Hepatocyte (in vitro differentiated cells): ENCODE measurements around the gene DOCK2. TPM values are rescaled to one million over a fixed set of nuclear protein-coding genes. Genes with fewer than 3 reads are reported as not detected.

Experiments used
- DNase-seq: peaks from one replicate; pipeline ENCODE4 v3.0.0-alpha.2; 2016; ENCODE audit warnings: low spot score
- H2AFZ ChIP-seq: fragments of 200-600 bp; sonication (generic); 2 replicates; pipeline ENCODE4 v1.6.0; 2016; ENCODE audit warnings: antibody characterized with exemption, mild to moderate bottlenecking
- H3K27ac ChIP-seq: fragments of 200-600 bp; sonication (generic); 2 replicates; pipeline ENCODE4 v1.5.1; 2016; ENCODE audit warnings: mild to moderate bottlenecking
- H3K27me3 ChIP-seq: fragments of 200-600 bp; sonication (generic); 2 replicates; pipeline ENCODE4 v1.6.1; 2016
- H3K36me3 ChIP-seq: fragments of 200-600 bp; sonication (generic); replicated peaks from 2 replicates; pipeline ENCODE4 v1.5.1; 2016; ENCODE audit warnings: low read depth; ENCODE audit not compliant: insufficient read depth
- H3K4me1 ChIP-seq: fragments of 200-600 bp; sonication (generic); 2 replicates; pipeline ENCODE4 v1.5.1; 2016; ENCODE audit warnings: mild to moderate bottlenecking, moderate library complexity; ENCODE audit not compliant: insufficient read depth
- H3K4me2 ChIP-seq: fragments of 200-600 bp; sonication (generic); 2 replicates; pipeline ENCODE4 v1.6.0; 2016
- H3K4me3 ChIP-seq: fragments of 200-600 bp; sonication (generic); 2 replicates; pipeline ENCODE4 v1.5.1; 2016; ENCODE audit warnings: mild to moderate bottlenecking
- H3K79me2 ChIP-seq: fragments of 200-600 bp; sonication (generic); 2 replicates; pipeline ENCODE4 v1.6.0; 2017; ENCODE audit warnings: mild to moderate bottlenecking
- H3K9me2 ChIP-seq: fragments of 200-600 bp; sonication (generic); replicated peaks from 2 replicates; pipeline ENCODE4 v1.6.0; 2017; ENCODE audit warnings: mild to moderate bottlenecking; ENCODE audit not compliant: insufficient read depth
- H3K9me3 ChIP-seq: fragments of 200-600 bp; sonication (generic); 2 replicates; pipeline ENCODE4 v1.5.1; 2016; ENCODE audit warnings: low read depth, mild to moderate bottlenecking
- H4K20me1 ChIP-seq: fragments of 200-600 bp; sonication (generic); 2 replicates; pipeline ENCODE4 v1.6.0; 2016; ENCODE audit warnings: mild to moderate bottlenecking; ENCODE audit not compliant: insufficient read depth, poor library complexity, severe bottlenecking
- EZH2 ChIP-seq: fragments of 200-600 bp; sonication (generic); IDR thresholded peaks from 2 replicates; pipeline ENCODE4 v1.6.1; 2016; ENCODE audit warnings: antibody characterized with exemption, mild to moderate bottlenecking, borderline replicate concordance
- EZH2phosphoT487 ChIP-seq: fragments of 200-600 bp; sonication (generic); IDR thresholded peaks from one replicate; pipeline ENCODE4 v1.6.1; 2018; ENCODE audit warnings: antibody characterized with exemption, mild to moderate bottlenecking, low read depth, moderate library complexity; ENCODE audit not compliant: unreplicated experiment, severe bottlenecking
- WGBS: methylation state at CpG from one replicate; pipeline ENCODE4 v1.1.6; 2016; ENCODE audit warnings: low lambda C conversion rate; ENCODE audit errors: missing lambda C conversion rate; 5-methylcytosine and 5-hydroxymethylcytosine counted together
- polyA plus RNA-seq: library from polyadenylated mRNA; unstranded; fragments of >200 nt; fragmentation: Nextera tagmentation; extraction: Ambion mirVana; gene quantifications from 2 replicates; pipeline ENCODE4 v1.2.1, GENCODE V29; 2016
- total RNA-seq: library from RNA; depleted of rRNA; stranded (reverse); fragments of >200 nt; gene quantifications from 2 replicates; pipeline ENCODE4 v1.2.3, GENCODE V29; 2014
- TF ChIP-seq, protein P1 (sequence below): fragments of 200-600 bp; sonication (generic); IDR thresholded peaks from 2 replicates; pipeline ENCODE4 v1.5.1; 2016; ENCODE audit warnings: antibody characterized with exemption, mild to moderate bottlenecking; ENCODE audit not compliant: poor library complexity

The DOCK2 gene
- total and polyA plus RNA-seq, 2 experiments from 2014 or later = 0.60 TPM; not detected in 1

DNA sequence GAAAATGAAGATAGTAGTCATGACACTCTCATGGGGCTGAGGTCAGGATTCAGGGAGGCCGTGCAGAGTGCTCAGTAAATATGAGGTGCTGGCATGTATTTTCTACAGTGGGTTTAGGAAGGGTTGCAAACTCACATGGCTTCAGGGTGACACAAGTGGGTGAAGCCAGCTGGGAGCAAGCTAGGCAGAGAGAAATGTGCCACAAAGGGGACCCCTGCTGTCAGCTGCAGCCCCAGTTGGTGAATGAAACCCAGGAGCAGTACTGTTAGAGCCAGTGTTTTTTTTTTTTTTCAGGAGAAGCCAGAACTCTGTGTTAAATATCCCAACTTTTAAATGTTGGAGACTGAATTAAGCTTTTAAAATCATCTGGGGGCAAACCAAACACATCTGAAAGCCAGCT, 267.9 kb downstream of the DOCK2 start:
- 91% methylated on average over 1 of the region's 1 CpG for WGBS
- Histone ChIP-seq H3K9me2 (no peaks in the 10 kb centered on the region), H3K27ac (no peak overlapping the region), H3K9me3 (no peaks in the 10 kb centered on the region), H3K4me3 (no peak overlapping the region), H3K27me3 (no peaks in the 10 kb centered on the region), H3K36me3 (no peaks in the 10 kb centered on the region), H4K20me1 (no peaks in the 10 kb centered on the region), H2AFZ (no peak overlapping the region), H3K79me2 (no peaks in the 10 kb centered on the region), H3K4me1 (no peaks in the 10 kb centered on the region), H3K4me2 (no peak overlapping the region)
- no peak for DNase-seq
- TF ChIP-seq EZH2phosphoT487 (no peak), EZH2 (no peak)
- TF ChIP-seq, protein P1, sequence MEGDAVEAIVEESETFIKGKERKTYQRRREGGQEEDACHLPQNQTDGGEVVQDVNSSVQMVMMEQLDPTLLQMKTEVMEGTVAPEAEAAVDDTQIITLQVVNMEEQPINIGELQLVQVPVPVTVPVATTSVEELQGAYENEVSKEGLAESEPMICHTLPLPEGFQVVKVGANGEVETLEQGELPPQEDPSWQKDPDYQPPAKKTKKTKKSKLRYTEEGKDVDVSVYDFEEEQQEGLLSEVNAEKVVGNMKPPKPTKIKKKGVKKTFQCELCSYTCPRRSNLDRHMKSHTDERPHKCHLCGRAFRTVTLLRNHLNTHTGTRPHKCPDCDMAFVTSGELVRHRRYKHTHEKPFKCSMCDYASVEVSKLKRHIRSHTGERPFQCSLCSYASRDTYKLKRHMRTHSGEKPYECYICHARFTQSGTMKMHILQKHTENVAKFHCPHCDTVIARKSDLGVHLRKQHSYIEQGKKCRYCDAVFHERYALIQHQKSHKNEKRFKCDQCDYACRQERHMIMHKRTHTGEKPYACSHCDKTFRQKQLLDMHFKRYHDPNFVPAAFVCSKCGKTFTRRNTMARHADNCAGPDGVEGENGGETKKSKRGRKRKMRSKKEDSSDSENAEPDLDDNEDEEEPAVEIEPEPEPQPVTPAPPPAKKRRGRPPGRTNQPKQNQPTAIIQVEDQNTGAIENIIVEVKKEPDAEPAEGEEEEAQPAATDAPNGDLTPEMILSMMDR = no peak

DNA sequence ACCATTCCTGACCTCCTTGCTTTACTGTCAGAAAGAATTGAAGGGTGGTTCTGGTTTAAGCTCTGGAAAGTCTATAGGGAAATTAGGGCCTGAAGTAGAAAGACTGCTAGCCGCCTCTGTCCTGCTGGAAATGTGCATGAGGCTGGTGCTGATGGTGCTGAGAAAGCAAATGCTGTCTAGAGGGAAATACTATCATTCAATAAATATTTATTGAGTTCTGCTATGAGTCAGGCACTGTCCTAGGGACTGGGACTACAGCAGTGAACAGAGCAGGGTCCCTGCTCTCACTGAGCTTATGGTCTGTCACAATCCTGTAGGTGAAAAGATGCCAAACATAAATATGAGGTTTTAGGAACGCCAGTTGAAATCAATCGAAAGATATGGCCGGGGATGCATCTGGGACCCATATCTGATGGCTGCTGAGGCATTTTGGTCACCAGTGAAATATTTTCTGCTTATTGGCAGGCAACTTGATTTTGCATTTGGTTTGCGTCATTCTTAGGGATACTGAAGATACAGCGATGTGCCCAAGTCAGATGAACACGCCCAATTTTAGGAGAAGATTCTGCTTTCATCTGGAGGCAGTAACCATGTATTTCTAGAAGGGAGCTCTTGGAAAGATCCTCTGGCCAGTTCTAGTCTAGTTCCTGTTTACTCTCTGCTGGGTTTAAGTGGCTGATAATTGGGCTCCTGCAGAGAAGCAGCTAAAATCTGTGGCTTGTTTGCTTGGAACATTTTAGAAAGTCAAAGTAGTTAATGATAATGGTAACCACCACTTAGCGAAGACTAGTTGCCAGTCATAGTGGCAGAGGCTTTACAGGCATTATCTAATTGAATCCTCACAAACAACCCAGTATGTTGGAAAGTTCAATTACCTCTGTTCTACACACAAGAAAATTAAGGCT, 269.9 kb downstream of the DOCK2 start:
- 69% methylated on average over 8 of the region's 8 CpGs for WGBS
- no peaks in the 10 kb centered on the region for H3K9me3 ChIP-seq
- no peak for TF ChIP-seq EZH2
- TF ChIP-seq, protein P1 = no peak
- no peak for TF ChIP-seq EZH2phosphoT487
- H3K79me2 ChIP-seq = no peaks in the 10 kb centered on the region
- H3K27me3 ChIP-seq = no peaks in the 10 kb centered on the region
- H3K36me3 ChIP-seq = no peaks in the 10 kb centered on the region
- H3K9me2 ChIP-seq = no peaks in the 10 kb centered on the region
- no peak overlapping the region for H3K4me3 ChIP-seq
- H3K4me1 ChIP-seq = no peaks in the 10 kb centered on the region
- H3K4me2 ChIP-seq = no peak overlapping the region
- no peak for DNase-seq
- no peaks in the 10 kb centered on the region for H4K20me1 ChIP-seq
- no peak overlapping the region for H3K27ac ChIP-seq
- no peak overlapping the region for H2AFZ ChIP-seq

DNA sequence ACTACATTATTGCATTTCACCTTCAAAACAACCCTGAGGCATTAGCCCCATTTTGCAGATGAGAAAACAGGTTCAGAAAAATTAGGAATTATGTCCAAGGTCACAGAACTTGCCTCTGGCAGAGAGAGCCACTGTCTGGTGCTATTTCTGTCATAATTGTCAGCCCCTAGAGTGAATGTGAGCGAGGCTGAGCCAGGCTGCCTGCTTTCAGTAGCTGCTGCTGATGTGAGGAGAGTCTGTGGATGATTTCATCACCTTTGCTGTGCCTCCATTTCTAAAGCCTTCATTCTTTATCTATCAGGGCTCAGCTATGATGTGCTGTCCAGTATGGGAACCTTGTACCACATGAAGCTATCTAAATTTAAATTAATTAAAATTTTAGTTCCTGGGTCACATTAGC, 271.8 kb downstream of the DOCK2 start:
- no peak overlapping the region for H2AFZ ChIP-seq
- TF ChIP-seq EZH2phosphoT487 (no peak), EZH2 (no peak)
- TF ChIP-seq, protein P1 = no peak

More for the DNA sequence above, 271.8 kb downstream of the DOCK2 start:
- no peaks in the 10 kb centered on the region for H3K4me1 ChIP-seq
- H3K27me3 ChIP-seq = peaks cover 4% of the 10 kb centered on the region
- H3K36me3 ChIP-seq = no peaks in the 10 kb centered on the region
- H3K4me3 ChIP-seq = no peak overlapping the region
- H3K9me2 ChIP-seq = no peaks in the 10 kb centered on the region
- no peaks in the 10 kb centered on the region for H3K9me3 ChIP-seq
- no peak overlapping the region for H3K4me2 ChIP-seq
- 79% methylated on average over 1 of the region's 1 CpG for WGBS
- H3K27ac ChIP-seq = no peak overlapping the region
- no peaks in the 10 kb centered on the region for H3K79me2 ChIP-seq
- no peak for DNase-seq
- no peaks in the 10 kb centered on the region for H4K20me1 ChIP-seq
